K562 (cell line): ENCODE measurements around the gene GPAT2. TPM values are rescaled to one million over a fixed set of nuclear protein-coding genes. Genes with fewer than 3 reads are reported as not detected.
"Not testable (repeated sequence)": the region's sequence is repeated elsewhere in the genome, so short reads cannot be mapped to it uniquely, and the experiment has no call there.

Source experiments
- ATAC-seq: fragments of 200-7000 bp; cut with Tn5 transposase; 3 replicates; pipeline ENCODE4 v1.9.1; 2020; ENCODE audit warnings: moderate library complexity
- Bru-seq: library from RNA; stranded (reverse); fragments of 400-500 nt; gene quantifications from one replicate; lab custom pipeline; 2021; lab: Mats Ljungman, UMichigan
- BruChase-seq, 2 experiments: library from RNA; stranded (reverse); fragments of 400-500 nt; gene quantifications; one replicate each; lab custom pipeline; 2021; lab: Mats Ljungman, UMichigan
- BruUV-seq: library from RNA; stranded (reverse); fragments of 400-500 nt; replicated peaks from 2 replicates; lab custom pipeline; 2021; lab: Mats Ljungman, UMichigan
- CTCF ChIA-PET: fragments of 300-600 bp; formaldehyde crosslinking; extraction: SDS; loops from one replicate; lab custom pipeline; 2021; ENCODE audit warnings: low intra/inter-chr PET ratio; lab: Yijun Ruan, JAX
- POLR2A ChIA-PET: fragments of 300-600, 350-650 bp; sonication (Branson Sonifier 250); formaldehyde crosslinking; extraction: SDS; loops from one replicate; lab custom pipeline; 2021; ENCODE audit warnings: antibody characterized with exemption, inconsistent platforms; lab: Yijun Ruan, JAX
- DNase-seq, 4 experiments: peaks; one replicate each; pipeline versions ENCODE4 v3.0.0 to v3.0.0-alpha.2; 2011 to 2018; ENCODE audit warnings: low spot score in 3 of 4, mixed read lengths in 3 of 4; ENCODE audit errors: extremely low read depth in 1 of 4
- FAIRE-seq: peaks from 2 replicates; lab custom pipeline; 2011; peaks lifted over from hg19 to GRCh38; lab: Jason Lieb, UNC
- H2AFZ ChIP-seq: 2 replicates; pipeline ENCODE4 v1.6.0; 2011; ENCODE audit warnings: low read depth, low read length, control low read depth, inconsistent platforms
- H3K27ac ChIP-seq: fragments of 200-600 bp; 3 replicates; pipeline ENCODE4 v1.8.0; 2011; ENCODE audit warnings: low read depth, mild to moderate bottlenecking, control low read depth, inconsistent platforms, low read length, moderate library complexity, mixed read lengths; ENCODE audit errors: extremely low read depth
- H3K27me3 ChIP-seq, 2 experiments: fragments of 300-600 bp in 1 of 2; 2 replicates in 1 of 2; 3 replicates in 1 of 2; pipeline versions ENCODE4 v1.6.0 to v1.8.0; 2011; ENCODE audit warnings: inconsistent platforms in 2 of 2, low read length in 2 of 2, mild to moderate bottlenecking in 1 of 2, mixed read lengths in 1 of 2, moderate library complexity in 1 of 2; ENCODE audit not compliant: control insufficient read depth in 2 of 2, insufficient read depth in 2 of 2
- H3K36me3 ChIP-seq: fragments of 300-600 bp; 3 replicates; pipeline ENCODE4 v1.8.0; 2011; ENCODE audit warnings: mild to moderate bottlenecking, low read length, inconsistent platforms; ENCODE audit not compliant: control insufficient read depth, insufficient read depth
- H3K4me1 ChIP-seq, 2 experiments: fragments of 200-600 bp in 1 of 2; replicated peaks in 1 of 2; 2 replicates in 1 of 2; 3 replicates in 1 of 2; pipeline versions ENCODE4 v1.5.1 to v1.8.0; 2011; ENCODE audit warnings: inconsistent platforms in 2 of 2, low read length in 2 of 2, mild to moderate bottlenecking in 1 of 2, mixed read lengths in 1 of 2, moderate library complexity in 1 of 2; ENCODE audit not compliant: control insufficient read depth in 2 of 2, insufficient read depth in 2 of 2
- H3K4me2 ChIP-seq: 2 replicates; pipeline ENCODE4 v1.6.1; 2011; ENCODE audit warnings: low read length, control low read depth, inconsistent platforms, mixed read lengths; ENCODE audit not compliant: insufficient read depth
- H3K4me3 ChIP-seq: fragments of 200-600 bp; sonication (generic), shearing (Covaris generic); 2 replicates; pipeline ENCODE4 v1.5.1; 2016; ENCODE audit warnings: control low read depth, inconsistent platforms
- H3K79me2 ChIP-seq: fragments of 200-600 bp; 3 replicates; pipeline ENCODE4 v1.8.0; 2011; ENCODE audit warnings: low read length, inconsistent platforms; ENCODE audit not compliant: control insufficient read depth, insufficient read depth
- H3K9ac ChIP-seq, 2 experiments: 2 replicates each; pipeline versions ENCODE4 v1.6.0 to v1.6.1; 2011; ENCODE audit warnings: low read depth in 2 of 2, low read length in 2 of 2, control low read depth in 1 of 2, inconsistent platforms in 1 of 2, mild to moderate bottlenecking in 1 of 2, mixed read lengths in 1 of 2; ENCODE audit not compliant: insufficient read depth in 1 of 2
- H3K9me1 ChIP-seq: one replicate; pipeline ENCODE4 v1.6.0; 2011; ENCODE audit warnings: inconsistent platforms, mild to moderate bottlenecking, low read length, moderate library complexity; ENCODE audit not compliant: control insufficient read depth, insufficient read depth
- H3K9me3 ChIP-seq: replicated peaks from 2 replicates; pipeline ENCODE4 v1.5.1; 2011; ENCODE audit warnings: low read depth, low read length, inconsistent platforms; ENCODE audit not compliant: control insufficient read depth, insufficient read depth
- H4K20me1 ChIP-seq: replicated peaks from 2 replicates; pipeline ENCODE4 v1.6.1; 2011; ENCODE audit warnings: low read length, inconsistent platforms, mixed read lengths; ENCODE audit not compliant: control insufficient read depth, insufficient read depth
- WGBS: fragments of 100-300 bp; shearing (Covaris generic); methylation state at CpG from one replicate; pipeline ENCODE4 v1.1.6; 2016; ENCODE audit warnings: low coverage, mixed read lengths; ENCODE audit not compliant: insufficient coverage; ENCODE audit errors: missing lambda C conversion rate; 5-methylcytosine and 5-hydroxymethylcytosine counted together
- in situ Hi-C: fragments of 300-500 bp; cut with MboI; formaldehyde crosslinking; loops from 4 replicates; pipeline ENCODE4 v1.15.0; 2018; ENCODE audit warnings: inconsistent platforms, mixed read lengths
- intact Hi-C: fragments of 100-400 bp; cut with micrococcal nuclease; formaldehyde crosslinking; loops from 2 replicates; pipeline ENCODE4 v1.14.2; 2022
- long read RNA-seq, 3 experiments: library from polyadenylated mRNA in 2 of 3; library from RNA in 1 of 3; unstranded in 2 of 3; stranded (forward) in 1 of 3; transcript quantifications; one replicate each; pipeline ENCODE4 v2.0.0, GENCODE V29; 2019 to 2022
- polyA minus RNA-seq, 3 experiments: library from RNA; depleted of rRNA, polyadenylated mRNA; stranded (reverse); fragments of >200 nt; gene quantifications; 2 replicates each; pipeline ENCODE4 v1.2.3, GENCODE V29; 2011
- polyA plus RNA-seq, 8 experiments: library from polyadenylated mRNA; depleted of rRNA in 4 of 8; stranded (reverse) in 5 of 8; unstranded in 3 of 8; fragments of >200 nt; fragmentation: Nextera tagmentation in 2 of 8; fragmentation: Illumina TruSeq in 1 of 8; extraction: Ambion mirVana in 2 of 8; extraction: Trizol in 1 of 8; gene quantifications; 2 replicates each; pipeline versions ENCODE4 v1.2.1 to v1.2.3, GENCODE V29; 2011 to 2014; ENCODE audit warnings: inconsistent platforms in 1 of 8, missing spikeins in 1 of 8
- total RNA-seq, 7 experiments: library from RNA; depleted of rRNA in 6 of 7; stranded (reverse); fragments of >200 nt in 6 of 7; fragmentation: Illumina TruSeq in 2 of 7; extraction: Trizol in 2 of 7; gene quantifications; 2 replicates each; pipeline versions ENCODE4 v1.2.1 to v1.2.3, GENCODE V29; 2011 to 2021; ENCODE audit warnings: low replicate concordance in 1 of 7

The GPAT2 gene, protein sequence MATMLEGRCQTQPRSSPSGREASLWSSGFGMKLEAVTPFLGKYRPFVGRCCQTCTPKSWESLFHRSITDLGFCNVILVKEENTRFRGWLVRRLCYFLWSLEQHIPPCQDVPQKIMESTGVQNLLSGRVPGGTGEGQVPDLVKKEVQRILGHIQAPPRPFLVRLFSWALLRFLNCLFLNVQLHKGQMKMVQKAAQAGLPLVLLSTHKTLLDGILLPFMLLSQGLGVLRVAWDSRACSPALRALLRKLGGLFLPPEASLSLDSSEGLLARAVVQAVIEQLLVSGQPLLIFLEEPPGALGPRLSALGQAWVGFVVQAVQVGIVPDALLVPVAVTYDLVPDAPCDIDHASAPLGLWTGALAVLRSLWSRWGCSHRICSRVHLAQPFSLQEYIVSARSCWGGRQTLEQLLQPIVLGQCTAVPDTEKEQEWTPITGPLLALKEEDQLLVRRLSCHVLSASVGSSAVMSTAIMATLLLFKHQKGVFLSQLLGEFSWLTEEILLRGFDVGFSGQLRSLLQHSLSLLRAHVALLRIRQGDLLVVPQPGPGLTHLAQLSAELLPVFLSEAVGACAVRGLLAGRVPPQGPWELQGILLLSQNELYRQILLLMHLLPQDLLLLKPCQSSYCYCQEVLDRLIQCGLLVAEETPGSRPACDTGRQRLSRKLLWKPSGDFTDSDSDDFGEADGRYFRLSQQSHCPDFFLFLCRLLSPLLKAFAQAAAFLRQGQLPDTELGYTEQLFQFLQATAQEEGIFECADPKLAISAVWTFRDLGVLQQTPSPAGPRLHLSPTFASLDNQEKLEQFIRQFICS
- 0.12 TPM in 2 replicates for total RNA-seq (2011; cell fraction: chromatin; rRNA removed; ENCODE audit: low replicate concordance)
- under 0.01 and 0.39 TPM in 2 replicates for total RNA-seq (2011; cell fraction: nucleolus; rRNA removed)
- not detected in 2 replicates for total RNA-seq (2011; cell fraction: nucleoplasm; rRNA removed)
- 0.14 and 0.33 TPM in 2 replicates for total RNA-seq (2014; rRNA removed)
- not detected in 2 replicates for total RNA-seq (2014; rRNA removed; fragmentation: Illumina TruSeq; extraction: Trizol)
- 0.11 and 0.38 TPM in 2 replicates for total RNA-seq (2015; rRNA removed; fragmentation: Illumina TruSeq; extraction: Trizol)
- total RNA-seq (2021) = 0.33 and 0.94 TPM in 2 replicates
- not detected in 2 replicates for polyA plus RNA-seq (2011; rRNA removed)
- 0.03 and 0.25 TPM in 2 replicates for polyA plus RNA-seq (2011; cell fraction: cytosol; rRNA removed)
- 0.34 and 0.55 TPM in 2 replicates for polyA plus RNA-seq (2011; cell fraction: nucleus; rRNA removed)
- polyA plus RNA-seq (2012) = 0.33 and 1.1 TPM in 2 replicates
- 0.30 TPM in 2 replicates for polyA plus RNA-seq (2014; fragmentation: Illumina TruSeq; extraction: Trizol)
- polyA plus RNA-seq (2014; fragmentation: Nextera tagmentation; extraction: Ambion mirVana) = under 1 TPM in 1 of 2 experiments, not detected in 1; 0.01 TPM
- 0.42 and 1.2 TPM in 2 replicates for polyA plus RNA-seq (2014; rRNA removed)
- not detected in 2 replicates for polyA minus RNA-seq (2011; rRNA and poly(A)+ RNA removed)
- polyA minus RNA-seq (2011; cell fraction: cytosol; rRNA and poly(A)+ RNA removed) = not detected in 2 replicates
- polyA minus RNA-seq (2011; cell fraction: nucleus; rRNA and poly(A)+ RNA removed) = 0.11 and 0.94 TPM in 2 replicates
- percentile 7 among the genes with signal in this experiment for Bru-seq, nascent RNA
- percentile 13 among the genes with signal in this experiment for BruChase-seq, experiment 1, labeled RNA remaining after a 2-hour chase
- BruChase-seq, experiment 2, labeled RNA remaining after a 6-hour chase = not detected
- long read RNA-seq, experiment 1, partial matches to known transcripts = 0 of 2 reads
- long read RNA-seq, experiment 1, other reads (novel, unspliced or antisense) = 2 of 2 reads
- long read RNA-seq, experiment 2, partial matches to known transcripts = 0 of 1 reads
- long read RNA-seq, experiment 2, other reads (novel, unspliced or antisense) = 1 of 1 reads
- long read RNA-seq, experiment 3 = 0 reads

DNA sequence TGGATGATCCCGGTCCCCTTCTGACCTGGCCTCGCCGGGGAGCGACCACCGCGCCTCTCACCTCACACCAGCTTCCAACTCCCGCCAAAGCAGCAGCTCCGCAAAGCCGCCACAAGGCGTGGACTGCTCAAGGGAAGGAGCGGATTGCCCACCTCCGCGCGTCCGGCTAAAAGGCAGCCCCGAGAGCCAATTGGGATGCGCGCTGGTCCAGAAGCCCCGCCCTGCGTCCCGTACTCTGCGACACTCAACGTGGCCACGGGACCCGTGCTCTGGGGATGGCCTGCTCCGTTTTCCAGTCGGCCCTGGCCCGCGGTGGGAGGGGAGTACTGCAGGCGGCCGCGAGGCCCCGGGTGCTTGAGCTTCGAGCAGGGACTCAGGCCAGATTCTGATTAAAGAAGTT, at the start of gene GPAT2:
Gene GPAT2 (minus strand): TSS at position 125 of the 400 bp plus-strand sequence. CDS start 2,557 bp downstream, outside the sequence.
- in situ Hi-C loops = loop anchor here (10.0 kb wide), 1 partner anchor 640 kb away; no protein-coding TSS in a partner anchor
- H3K4me2 ChIP-seq, BruUV-seq, H3K9me1 ChIP-seq, CTCF ChIA-PET, intact Hi-C loops, H3K9me3 ChIP-seq, H3K9ac ChIP-seq, H3K36me3 ChIP-seq, H3K27me3 ChIP-seq, H3K4me1 ChIP-seq, H3K4me3 ChIP-seq, H3K79me2 ChIP-seq, DNase-seq, FAIRE-seq, H4K20me1 ChIP-seq, H2AFZ ChIP-seq, POLR2A ChIA-PET, H3K27ac ChIP-seq: not testable (repeated sequence)
- ATAC-seq = peak; percentile 32
- WGBS = no CpG with 5 or more reads among the region's 34 CpGs
